GM23248 (cell line): ENCODE results near the gene S1PR5. TPM values are rescaled to one million over a fixed set of nuclear protein-coding genes. Genes with fewer than 3 reads are reported as not detected.

Experiments used
- DNase-seq: peaks from one replicate; pipeline ENCODE4 v3.0.0-alpha.2; 2015
- H2AFZ ChIP-seq: fragments of 200-600 bp; sonication (generic); 2 replicates; pipeline ENCODE4 v1.6.1; 2016; ENCODE audit warnings: antibody characterized with exemption
- H3F3A ChIP-seq: fragments of 200-600 bp; sonication (generic); 2 replicates; pipeline ENCODE4 v1.6.1; 2016; ENCODE audit warnings: mild to moderate bottlenecking, antibody characterized with exemption, mixed run types; ENCODE audit not compliant: insufficient read depth
- H3K27ac ChIP-seq: fragments of 200-600 bp; sonication (generic); 2 replicates; pipeline ENCODE4 v1.5.1; 2016; ENCODE audit warnings: mild to moderate bottlenecking
- H3K27me3 ChIP-seq: fragments of 200-600 bp; sonication (generic); replicated peaks from 2 replicates; pipeline ENCODE4 v1.6.1; 2016; ENCODE audit warnings: mild to moderate bottlenecking; ENCODE audit not compliant: insufficient read depth
- H3K36me3 ChIP-seq: fragments of 200-600 bp; sonication (generic); 2 replicates; pipeline ENCODE4 v1.6.1; 2016; ENCODE audit warnings: low read depth, mild to moderate bottlenecking
- H3K4me1 ChIP-seq: fragments of 200-600 bp; sonication (generic); 2 replicates; pipeline ENCODE4 v1.6.1; 2016; ENCODE audit warnings: mild to moderate bottlenecking; ENCODE audit not compliant: insufficient read depth
- H3K4me2 ChIP-seq: fragments of 200-600 bp; sonication (generic); one replicate; pipeline ENCODE4 v1.6.1; 2016; ENCODE audit warnings: mild to moderate bottlenecking; ENCODE audit not compliant: unreplicated experiment
- H3K4me3 ChIP-seq: fragments of 200-600 bp; sonication (generic); 2 replicates; pipeline ENCODE4 v1.5.1; 2016; ENCODE audit warnings: mild to moderate bottlenecking
- H3K79me2 ChIP-seq: fragments of 200-600 bp; sonication (generic); 2 replicates; pipeline ENCODE4 v1.6.1; 2016; ENCODE audit warnings: mild to moderate bottlenecking; ENCODE audit not compliant: insufficient read depth
- H3K9ac ChIP-seq: fragments of 200-600 bp; sonication (generic); 2 replicates; pipeline ENCODE4 v1.6.1; 2016; ENCODE audit warnings: mild to moderate bottlenecking
- H3K9me2 ChIP-seq: fragments of 200-600 bp; sonication (generic); 2 replicates; pipeline ENCODE4 v1.6.1; 2016; ENCODE audit warnings: mixed run types, mild to moderate bottlenecking, moderate library complexity; ENCODE audit not compliant: insufficient read depth
- H3K9me3 ChIP-seq: fragments of 200-600 bp; sonication (generic); one replicate; pipeline ENCODE4 v1.6.1; 2017; ENCODE audit warnings: low read depth
- H4K20me1 ChIP-seq: fragments of 200-600 bp; sonication (generic); 2 replicates; pipeline ENCODE4 v1.6.0; 2016; ENCODE audit not compliant: insufficient read depth
- EZH2 ChIP-seq: fragments of 200-600 bp; sonication (generic); IDR thresholded peaks from 2 replicates; pipeline ENCODE4 v1.6.1; 2018; ENCODE audit warnings: antibody characterized with exemption, mild to moderate bottlenecking; ENCODE audit not compliant: insufficient read depth, poor library complexity, severe bottlenecking
- EZH2phosphoT487 ChIP-seq: fragments of 200-600 bp; sonication (generic); IDR thresholded peaks from 2 replicates; pipeline ENCODE4 v1.6.1; 2018; ENCODE audit warnings: antibody characterized with exemption, moderate library complexity, mild to moderate bottlenecking, low read depth; ENCODE audit not compliant: insufficient read depth
- WGBS, 2 experiments: methylation state at CpG; one replicate each; pipeline ENCODE4 v1.1.6; 2015 to 2017; ENCODE audit warnings: low lambda C conversion rate in 2 of 2, low coverage in 1 of 2; ENCODE audit errors: missing lambda C conversion rate in 2 of 2; 5-methylcytosine and 5-hydroxymethylcytosine counted together
- in situ Hi-C: fragments of 300-500 bp; cut with MboI; formaldehyde crosslinking; loops from 2 replicates; pipeline ENCODE4 v1.15.0; 2020
- polyA plus RNA-seq: library from polyadenylated mRNA; unstranded; fragments of >200 nt; fragmentation: Nextera tagmentation; extraction: Ambion mirVana; gene quantifications from 2 replicates; pipeline ENCODE4 v1.2.1, GENCODE V29; 2016
- total RNA-seq: library from RNA; depleted of rRNA; stranded (reverse); fragments of >200 nt; shearing (Covaris generic); gene quantifications from 2 replicates; pipeline ENCODE4 v1.2.3, GENCODE V29; 2014

S1PR5 gene
- total and polyA plus RNA-seq, 2 experiments from 2014 or later = 1.6 to 1.8 TPM

DNA sequence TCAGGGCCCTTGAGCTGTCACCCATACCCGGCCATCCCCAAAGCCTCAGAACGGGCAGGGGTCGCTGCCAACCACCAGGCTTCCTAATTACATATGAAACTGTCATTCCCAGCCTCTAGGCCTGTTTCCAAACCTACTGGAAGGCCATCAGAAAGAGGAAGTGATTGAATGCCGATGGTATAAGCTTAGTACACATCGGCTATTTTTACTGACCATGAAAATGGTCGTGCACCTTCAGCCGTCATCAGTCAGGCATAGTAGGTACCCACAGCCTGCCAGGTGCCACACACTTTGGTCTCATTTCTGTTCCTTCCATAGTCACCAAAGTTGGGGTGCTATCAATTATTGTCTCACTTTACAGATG lies 38.3 kb upstream of the S1PR5 start:
- no peaks in the 10 kb centered on the region for H3K9me3 ChIP-seq
- H3K4me1 ChIP-seq = no peaks in the 10 kb centered on the region
- H3K27me3 ChIP-seq = no peaks in the 10 kb centered on the region
- H3K36me3 ChIP-seq = peaks cover 13% of the 10 kb centered on the region; the same call in 1 of the 2 replicates
- H3K9me2 ChIP-seq = no peaks in the 10 kb centered on the region
- H3K9ac ChIP-seq = no peak overlapping the region
- TF ChIP-seq EZH2 (no peak), EZH2phosphoT487 (no peak)
- no peaks in the 10 kb centered on the region for H3F3A ChIP-seq
- H3K79me2 ChIP-seq = no peaks in the 10 kb centered on the region
- H3K4me3 ChIP-seq = no peak overlapping the region
- no peak overlapping the region for H3K4me2 ChIP-seq
- in situ Hi-C loops = no loop called here
- no peak overlapping the region for H3K27ac ChIP-seq
- no peak for DNase-seq
- no peak overlapping the region for H2AFZ ChIP-seq
- 86 to 87% methylated on average over 7 of the region's 7 CpGs for WGBS, 2 experiments
- no peaks in the 10 kb centered on the region for H4K20me1 ChIP-seq

DNA sequence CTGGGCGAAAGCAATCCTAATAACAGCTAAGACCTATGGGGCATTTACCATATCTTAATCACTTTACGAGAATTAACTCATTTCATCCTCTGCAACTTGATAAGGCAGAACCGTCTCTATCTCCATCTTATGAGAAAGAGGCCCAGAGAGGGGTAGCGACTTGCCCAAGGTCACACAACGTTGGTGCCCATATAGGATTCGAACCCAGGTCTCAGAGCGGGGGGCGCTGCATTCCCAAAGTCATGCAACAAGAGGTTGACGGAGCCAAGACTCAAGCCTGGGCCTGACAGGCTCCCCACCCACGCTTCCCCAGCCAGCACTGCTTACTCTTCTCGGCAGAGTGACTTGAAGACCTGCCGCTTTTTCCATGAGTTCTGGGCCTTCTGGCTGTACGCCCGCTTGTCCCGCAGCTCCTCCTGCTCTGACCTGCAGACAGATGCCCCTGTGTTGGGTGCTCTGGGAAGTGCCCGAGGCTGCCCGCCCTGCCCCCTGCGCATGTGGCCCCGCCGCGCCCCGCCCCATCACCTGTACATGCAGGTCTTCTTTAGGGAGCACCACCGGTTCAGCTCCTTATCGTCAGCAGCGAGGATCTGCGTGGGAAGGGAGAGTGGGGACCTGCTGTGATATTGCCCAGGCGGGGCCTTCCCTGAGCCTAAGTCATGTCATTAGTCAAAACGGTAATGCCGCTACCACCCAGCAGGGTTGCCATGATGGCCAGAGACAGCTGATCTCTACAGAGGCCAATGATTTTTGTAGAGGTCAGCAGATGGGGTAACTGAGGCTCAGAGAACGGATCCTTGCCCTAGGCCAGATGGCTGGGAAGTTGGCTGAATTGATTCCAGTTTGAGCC lies 37.7 kb upstream of the S1PR5 start:
- in situ Hi-C loops = no loop called here
- 83 to 85% methylated on average over 19 to 30 of the region's 30 CpGs for WGBS, 2 experiments

DNA sequence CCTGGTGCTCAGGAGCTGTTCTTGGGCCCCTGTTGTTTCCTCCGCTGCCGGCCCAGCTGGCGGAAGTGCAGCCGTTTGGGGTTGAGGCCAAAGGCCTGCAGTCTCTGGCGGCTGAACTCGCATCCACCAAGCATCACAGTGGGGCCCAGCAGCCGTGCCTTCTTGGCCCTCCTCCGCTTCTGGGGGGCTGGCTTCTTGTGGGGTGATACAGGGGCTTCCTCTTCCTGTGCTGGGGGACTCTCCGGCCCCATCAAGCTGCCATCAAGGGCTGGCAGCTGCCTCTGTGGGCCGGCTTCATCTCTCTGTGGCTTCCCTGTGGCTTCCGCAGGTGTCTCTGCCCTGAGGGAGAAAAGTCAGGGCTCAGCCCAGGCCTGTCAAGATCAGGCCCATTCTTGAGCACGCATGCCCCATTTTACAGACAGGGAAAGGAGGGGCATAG lies 36.7 kb upstream of the S1PR5 start:
- in situ Hi-C loops = no loop called here
- Histone ChIP-seq H3K27ac (no peak overlapping the region), H3K79me2 (no peaks in the 10 kb centered on the region), H3F3A (no peaks in the 10 kb centered on the region), H2AFZ (no peak overlapping the region), H3K4me3 (no peak overlapping the region), H3K27me3 (no peaks in the 10 kb centered on the region), H3K9me3 (no peaks in the 10 kb centered on the region), H3K9me2 (no peaks in the 10 kb centered on the region), H3K9ac (no peak overlapping the region), H3K4me2 (no peak overlapping the region), H3K36me3 (peaks cover 13% of the 10 kb centered on the region; the same call in 1 of the 2 replicates), H3K4me1 (no peaks in the 10 kb centered on the region), H4K20me1 (no peaks in the 10 kb centered on the region)
- 86 to 89% methylated on average over 12 of the region's 12 CpGs for WGBS, 2 experiments
- TF ChIP-seq EZH2 (no peak), EZH2phosphoT487 (no peak)
- no peak for DNase-seq

More for the DNA sequence above, 37.7 kb upstream of the S1PR5 start:
- no peak for TF ChIP-seq EZH2phosphoT487
- no peak for TF ChIP-seq EZH2
- H3F3A ChIP-seq = no peaks in the 10 kb centered on the region
- no peak overlapping the region for H3K9ac ChIP-seq
- no peaks in the 10 kb centered on the region for H3K27me3 ChIP-seq
- H3K27ac ChIP-seq = no peak overlapping the region
- H3K9me3 ChIP-seq = no peaks in the 10 kb centered on the region
- H3K4me2 ChIP-seq = no peak overlapping the region
- no peaks in the 10 kb centered on the region for H4K20me1 ChIP-seq
- H2AFZ ChIP-seq = no peak overlapping the region
- no peak overlapping the region for H3K4me3 ChIP-seq
- H3K36me3 ChIP-seq = peaks cover 13% of the 10 kb centered on the region; the same call in 1 of the 2 replicates
- no peaks in the 10 kb centered on the region for H3K4me1 ChIP-seq
- DNase-seq = no peak
- H3K79me2 ChIP-seq = no peaks in the 10 kb centered on the region
- no peaks in the 10 kb centered on the region for H3K9me2 ChIP-seq

DNA sequence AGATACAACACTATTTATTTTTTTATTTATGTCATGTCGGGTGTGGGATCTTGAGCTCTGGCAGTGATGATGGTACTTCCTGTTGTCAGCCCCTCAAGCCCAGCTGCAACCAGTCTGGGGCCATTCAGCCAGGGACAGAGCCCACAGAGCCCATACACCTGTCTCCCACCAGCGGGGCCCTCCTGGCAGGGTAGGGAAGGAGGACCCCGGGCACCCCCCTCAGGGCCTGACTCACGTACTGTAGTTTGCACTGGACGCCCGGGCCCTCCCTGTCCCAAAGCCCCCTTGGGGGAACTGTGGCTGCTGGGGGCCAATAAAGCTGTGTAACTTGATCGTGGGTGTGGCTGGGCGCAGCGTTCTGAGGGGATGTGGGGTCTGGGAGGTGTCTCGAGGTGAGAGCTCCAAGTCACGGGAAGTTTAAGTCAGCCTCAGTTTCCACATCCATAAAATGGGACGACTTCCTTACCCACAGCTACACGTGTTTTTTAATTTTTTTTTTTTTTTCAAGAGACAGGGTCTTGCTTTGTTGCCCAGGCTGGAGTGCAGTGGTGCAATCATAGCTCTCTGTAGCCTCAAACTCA lies 35.9 kb upstream of the S1PR5 start:
- DNase-seq = no peak
- TF ChIP-seq EZH2 (no peak), EZH2phosphoT487 (no peak)
- H3K9ac ChIP-seq = no peak overlapping the region

More for the DNA sequence above, 35.9 kb upstream of the S1PR5 start:
- Histone ChIP-seq H2AFZ (no peak overlapping the region), H3K36me3 (peaks cover 13% of the 10 kb centered on the region; the same call in 1 of the 2 replicates), H3K27me3 (no peaks in the 10 kb centered on the region), H3K4me2 (no peak overlapping the region), H3F3A (no peaks in the 10 kb centered on the region), H3K79me2 (no peaks in the 10 kb centered on the region), H3K4me3 (no peak overlapping the region), H3K9me3 (no peaks in the 10 kb centered on the region), H3K9me2 (no peaks in the 10 kb centered on the region), H3K27ac (no peak overlapping the region), H4K20me1 (no peaks in the 10 kb centered on the region), H3K4me1 (no peaks in the 10 kb centered on the region)
- WGBS, 2 experiments = 79% methylated on average over 13 of the region's 13 CpGs
- in situ Hi-C loops = no loop called here
